Parathyroid adenoma (tissue), 2 donors: ENCODE data around the gene NFYC.

Experiments used
- H2AFZ ChIP-seq: fragments of 300-600 bp; sonication (generic); one replicate; pipeline ENCODE4 v1.7.0; 2017; ENCODE audit warnings: antibody characterized with exemption, mild to moderate bottlenecking
- H3K27ac ChIP-seq: fragments of 300-600 bp; sonication (generic); one replicate; pipeline ENCODE4 v1.7.0; 2017
- H3K27me3 ChIP-seq: fragments of 300-600 bp; sonication (generic); one replicate; pipeline ENCODE4 v1.7.0; 2017; ENCODE audit warnings: low read length; ENCODE audit not compliant: control insufficient read depth, insufficient read depth
- H3K36me3 ChIP-seq: fragments of 300-600 bp; sonication (generic); one replicate; pipeline ENCODE4 v1.7.0; 2017; ENCODE audit warnings: low read length; ENCODE audit not compliant: control insufficient read depth, insufficient read depth
- H3K4me1 ChIP-seq: fragments of 300-600 bp; sonication (generic); one replicate; pipeline ENCODE4 v1.7.0; 2017; ENCODE audit warnings: control low read depth
- H3K4me2 ChIP-seq: fragments of 300-600 bp; sonication (generic); one replicate; pipeline ENCODE4 v1.7.0; 2017; ENCODE audit warnings: low read length
- H3K4me3 ChIP-seq: fragments of 300-600 bp; sonication (generic); one replicate; pipeline ENCODE4 v1.7.0; 2017; ENCODE audit warnings: low read depth, low read length
- H3K79me2 ChIP-seq: fragments of 300-600 bp; sonication (generic); one replicate; pipeline ENCODE4 v1.7.0; 2017; ENCODE audit warnings: control low read depth
- H3K9ac ChIP-seq: fragments of 300-600 bp; sonication (generic); one replicate; pipeline ENCODE4 v1.7.0; 2017; ENCODE audit warnings: mild to moderate bottlenecking
- H3K9me3 ChIP-seq: fragments of 300-600 bp; sonication (generic); one replicate; pipeline ENCODE4 v1.7.0; 2017; ENCODE audit warnings: low read length; ENCODE audit not compliant: control insufficient read depth
- CTCF ChIP-seq: fragments of 300-600 bp; sonication (generic); IDR thresholded peaks from one replicate; pipeline ENCODE4 v1.7.0; 2017; ENCODE audit warnings: antibody characterized with exemption, mild to moderate bottlenecking
- donor health status: primary hyperparathyroidism.

Gene NFYC

GRCh38 chr1:40739455-40740008 lies 48.0 kb downstream of the NFYC start:
- Histone ChIP-seq H3K79me2 (peaks cover 15% of the 10 kb centered on the region), H2AFZ (no peak overlapping the region), H3K9ac (no peak overlapping the region), H3K36me3 (no peaks in the 10 kb centered on the region), H3K4me1 (peaks cover 4% of the 10 kb centered on the region), H3K4me2 (no peak overlapping the region), H3K27me3 (no peaks in the 10 kb centered on the region), H3K9me3 (no peaks in the 10 kb centered on the region), H3K4me3 (no peak overlapping the region), H3K27ac (no peak overlapping the region)
- TF ChIP-seq CTCF: no peak

GRCh38 chr1:40740039-40740996 lies 48.8 kb downstream of the NFYC start:
- no peak for TF ChIP-seq CTCF
- H3K9ac ChIP-seq: no peak overlapping the region
- H3K27ac ChIP-seq: no peak overlapping the region
- no peak overlapping the region for H3K4me2 ChIP-seq
- no peaks in the 10 kb centered on the region for H3K9me3 ChIP-seq
- H3K27me3 ChIP-seq: no peaks in the 10 kb centered on the region
- no peak overlapping the region for H3K4me3 ChIP-seq
- no peak overlapping the region for H2AFZ ChIP-seq
- peaks cover 12% of the 10 kb centered on the region for H3K79me2 ChIP-seq
- H3K36me3 ChIP-seq: no peaks in the 10 kb centered on the region
- H3K4me1 ChIP-seq: peaks cover 2% of the 10 kb centered on the region

- no peaks in the 10 kb centered on the region for H3K27me3 ChIP-seq
- no peak overlapping the region for H3K4me2 ChIP-seq
- no peak overlapping the region for H3K4me3 ChIP-seq
- H3K27ac ChIP-seq: no peak overlapping the region
- H3K79me2 ChIP-seq: peaks cover 5% of the 10 kb centered on the region
- peaks cover under 1% of the 10 kb centered on the region for H3K4me1 ChIP-seq
- no peak overlapping the region for H3K9ac ChIP-seq
- TF ChIP-seq CTCF: no peak
- no peaks in the 10 kb centered on the region for H3K36me3 ChIP-seq
- H3K9me3 ChIP-seq: no peaks in the 10 kb centered on the region
- no peak overlapping the region for H2AFZ ChIP-seq
Observed at GRCh38 chr1:40740997-40741736, 49.7 kb downstream of the NFYC start.

- Histone ChIP-seq H3K27ac (no peak overlapping the region), H3K79me2 (peaks cover 2% of the 10 kb centered on the region), H3K4me2 (no peak overlapping the region), H3K9ac (no peak overlapping the region), H2AFZ (no peak overlapping the region), H3K36me3 (no peaks in the 10 kb centered on the region), H3K4me3 (no peak overlapping the region), H3K27me3 (no peaks in the 10 kb centered on the region), H3K4me1 (no peaks in the 10 kb centered on the region), H3K9me3 (no peaks in the 10 kb centered on the region)
- TF ChIP-seq CTCF: no peak
Observed at GRCh38 chr1:40742363-40743061, 51.0 kb downstream of the NFYC start.
